A673 (cell line): Measurements from ENCODE around the gene PPM1F. TPM values are rescaled to one million over a fixed set of nuclear protein-coding genes. Genes with fewer than 3 reads are reported as not detected.

Experiments
- BruUV-seq: library from RNA; stranded (reverse); fragments of 400-500 nt; replicated peaks from 2 replicates; lab custom pipeline; 2021; lab: Mats Ljungman, UMichigan
- CTCF ChIA-PET: fragments of 300-600 bp; sonication (Branson Sonifier 250); formaldehyde crosslinking; loops from one replicate; lab custom pipeline; 2022; ENCODE audit warnings: antibody characterized with exemption; lab: Charles Lee
- POLR2A ChIA-PET: fragments of 300-600 bp; sonication (Branson Sonifier 250); formaldehyde crosslinking; loops from one replicate; lab custom pipeline; 2022; ENCODE audit warnings: antibody characterized with exemption; ENCODE audit not compliant: low non-redundant PET; lab: Charles Lee
- DNase-seq: peaks from one replicate; pipeline ENCODE4 v3.0.0-alpha.2; 2015; ENCODE audit warnings: low spot score
- H3K27ac ChIP-seq: fragments of 200-600 bp; sonication (generic); 2 replicates; pipeline ENCODE4 v1.5.1; 2016; ENCODE audit warnings: mixed run types, low read depth, mild to moderate bottlenecking, mixed read lengths, antibody characterized with exemption, low read length; ENCODE audit not compliant: poor library complexity, severe bottlenecking
- H3K27me3 ChIP-seq: fragments of 200-600 bp; sonication (generic); replicated peaks from 2 replicates; pipeline ENCODE4 v1.6.1; 2017; ENCODE audit warnings: mixed run types, low read depth, mild to moderate bottlenecking, mixed read lengths, antibody characterized with exemption, low read length; ENCODE audit not compliant: insufficient read depth, poor library complexity
- H3K36me3 ChIP-seq: fragments of 200-600 bp; sonication (generic); 2 replicates; pipeline ENCODE4 v1.6.1; 2016; ENCODE audit warnings: mixed run types, mild to moderate bottlenecking, mixed read lengths, antibody characterized with exemption, low read length; ENCODE audit not compliant: insufficient read depth, poor library complexity, severe bottlenecking
- H3K4me1 ChIP-seq: fragments of 200-600 bp; sonication (generic); 2 replicates; pipeline ENCODE4 v1.6.1; 2017; ENCODE audit warnings: mixed run types, mild to moderate bottlenecking, mixed read lengths, antibody characterized with exemption, low read length; ENCODE audit not compliant: insufficient read depth, poor library complexity, severe bottlenecking
- H3K4me3 ChIP-seq: fragments of 200-600 bp; sonication (generic); 2 replicates; pipeline ENCODE4 v1.5.1; 2016; ENCODE audit warnings: low read depth, mixed run types, mild to moderate bottlenecking, mixed read lengths, low read length; ENCODE audit not compliant: poor library complexity, severe bottlenecking
- H3K9me3 ChIP-seq: fragments of 200-600 bp; sonication (generic); 2 replicates; pipeline ENCODE4 v1.6.1; 2016; ENCODE audit warnings: mixed run types, low read depth, mild to moderate bottlenecking, mixed read lengths, antibody characterized with exemption, low read length; ENCODE audit not compliant: poor library complexity, severe bottlenecking
- EZH2 ChIP-seq: fragments of 200-600 bp; sonication (generic); IDR thresholded peaks from 2 replicates; pipeline ENCODE4 v1.6.1; 2017; ENCODE audit warnings: borderline replicate concordance, low read depth, mild to moderate bottlenecking, mixed read lengths, antibody characterized with exemption, low read length; ENCODE audit not compliant: poor library complexity, severe bottlenecking
- intact Hi-C: fragments of 100-400 bp; cut with micrococcal nuclease; formaldehyde crosslinking; loops from one replicate; pipeline ENCODE4 v1.10.0; 2022; ENCODE audit not compliant: unreplicated experiment
- total RNA-seq: library from RNA; stranded (reverse); gene quantifications from 2 replicates; pipeline ENCODE4 v1.2.3, GENCODE V29; 2021
- TF ChIP-seq, protein P1 (sequence below): fragments of 300-800, 200-600 bp; sonication (generic); conservative IDR thresholded peaks from 2 replicates; pipeline ENCODE4 v1.5.1; 2017; ENCODE audit warnings: low read depth, mild to moderate bottlenecking, antibody characterized with exemption, low read length, moderate library complexity, mixed read lengths

The PPM1F gene
- total RNA-seq, 1 experiment from 2014 or later, result 101 TPM

DNA sequence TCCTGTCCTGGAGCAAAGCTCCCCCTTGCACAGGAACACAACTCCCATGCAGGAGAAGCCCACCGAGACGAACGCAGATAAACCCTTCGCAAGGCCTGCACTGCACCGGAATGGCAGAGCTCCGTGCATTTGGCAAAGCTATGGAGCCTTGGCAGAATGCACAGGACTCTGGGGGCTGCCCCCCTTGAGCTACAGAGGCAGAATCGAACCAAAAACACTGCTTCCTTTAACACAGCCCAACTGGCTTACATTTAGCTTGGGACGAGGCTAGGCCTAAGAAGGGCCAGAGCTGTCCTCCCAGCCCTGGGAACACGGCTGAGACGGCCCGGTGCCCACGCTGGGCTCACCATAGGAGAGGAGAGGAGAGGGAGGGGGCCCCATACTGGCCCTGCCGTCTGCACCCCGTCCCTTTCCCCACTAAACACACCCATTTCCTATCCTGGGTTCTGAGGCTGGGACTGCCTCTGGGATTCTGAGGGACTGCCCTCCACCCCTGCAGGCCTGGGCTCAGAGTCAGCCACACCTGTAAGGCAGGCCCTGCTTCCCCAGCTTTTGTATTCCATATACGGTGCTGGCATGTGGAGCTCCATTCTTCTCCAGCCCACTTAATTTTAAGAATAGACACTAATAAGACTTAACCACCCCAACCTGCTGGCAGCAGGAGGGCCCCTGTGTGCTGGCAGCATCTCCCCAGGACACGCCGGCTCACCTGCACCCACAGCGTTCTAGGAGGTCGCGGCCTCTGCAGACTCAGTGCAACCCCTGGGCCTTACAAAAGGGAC lies 32.9 kb downstream of the PPM1F start:
- no peak overlapping the region for H3K27ac ChIP-seq
- H3K9me3 ChIP-seq, result no peaks in the 10 kb centered on the region
- no TSS peak for BruUV-seq
- H3K4me3 ChIP-seq, result no peak overlapping the region
- no peaks in the 10 kb centered on the region for H3K4me1 ChIP-seq
- TF ChIP-seq, protein P1, sequence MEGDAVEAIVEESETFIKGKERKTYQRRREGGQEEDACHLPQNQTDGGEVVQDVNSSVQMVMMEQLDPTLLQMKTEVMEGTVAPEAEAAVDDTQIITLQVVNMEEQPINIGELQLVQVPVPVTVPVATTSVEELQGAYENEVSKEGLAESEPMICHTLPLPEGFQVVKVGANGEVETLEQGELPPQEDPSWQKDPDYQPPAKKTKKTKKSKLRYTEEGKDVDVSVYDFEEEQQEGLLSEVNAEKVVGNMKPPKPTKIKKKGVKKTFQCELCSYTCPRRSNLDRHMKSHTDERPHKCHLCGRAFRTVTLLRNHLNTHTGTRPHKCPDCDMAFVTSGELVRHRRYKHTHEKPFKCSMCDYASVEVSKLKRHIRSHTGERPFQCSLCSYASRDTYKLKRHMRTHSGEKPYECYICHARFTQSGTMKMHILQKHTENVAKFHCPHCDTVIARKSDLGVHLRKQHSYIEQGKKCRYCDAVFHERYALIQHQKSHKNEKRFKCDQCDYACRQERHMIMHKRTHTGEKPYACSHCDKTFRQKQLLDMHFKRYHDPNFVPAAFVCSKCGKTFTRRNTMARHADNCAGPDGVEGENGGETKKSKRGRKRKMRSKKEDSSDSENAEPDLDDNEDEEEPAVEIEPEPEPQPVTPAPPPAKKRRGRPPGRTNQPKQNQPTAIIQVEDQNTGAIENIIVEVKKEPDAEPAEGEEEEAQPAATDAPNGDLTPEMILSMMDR, result no peak
- TF ChIP-seq EZH2, result no peak
- CTCF ChIA-PET, result no interaction called here
- H3K36me3 ChIP-seq, result no peaks in the 10 kb centered on the region
- DNase-seq, result no peak
- intact Hi-C loops, result no loop called here
- POLR2A ChIA-PET, result no interaction called here
- H3K27me3 ChIP-seq, result no peaks in the 10 kb centered on the region

DNA sequence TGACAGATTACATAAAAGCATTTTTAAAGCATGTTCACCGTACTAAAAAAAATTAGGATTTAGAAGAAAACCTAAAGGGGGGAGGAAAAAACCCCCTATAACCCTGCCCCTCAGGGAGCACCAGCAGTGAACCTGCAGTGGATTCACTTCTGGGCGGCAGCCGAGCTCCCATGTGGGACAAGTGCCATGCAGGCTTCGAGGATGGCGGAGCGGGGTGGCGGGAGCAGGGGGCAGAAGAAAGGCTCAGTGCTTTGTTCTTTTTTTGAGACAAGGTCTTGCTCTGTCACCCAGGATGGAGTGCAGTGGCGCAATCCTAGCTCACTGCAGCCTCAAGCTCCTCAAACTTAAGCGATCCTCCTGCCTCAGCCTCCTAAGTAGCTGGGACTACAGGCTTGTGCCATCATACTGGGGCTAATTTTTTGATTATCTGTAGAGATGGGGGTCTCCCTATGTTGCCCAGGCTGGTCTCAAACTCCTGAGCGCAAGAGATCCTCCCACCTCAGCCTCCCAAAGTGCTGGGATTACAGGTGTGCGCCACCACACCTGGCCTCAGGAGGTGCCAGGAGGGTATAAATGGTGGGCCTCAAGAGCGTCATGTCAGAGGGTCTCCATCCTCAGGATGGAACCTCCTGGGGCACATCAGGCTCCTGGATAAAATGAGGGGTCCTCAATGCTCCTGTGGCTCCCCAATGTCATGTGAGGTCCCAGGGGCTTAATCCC lies 34.0 kb downstream of the PPM1F start:
- Histone ChIP-seq H3K27me3 (no peaks in the 10 kb centered on the region), H3K4me3 (no peak overlapping the region), H3K4me1 (no peaks in the 10 kb centered on the region), H3K36me3 (no peaks in the 10 kb centered on the region), H3K9me3 (no peaks in the 10 kb centered on the region), H3K27ac (no peak overlapping the region)
- intact Hi-C loops, result no loop called here
- ChIA-PET CTCF (no interaction called here), POLR2A (no interaction called here)
- BruUV-seq, result no TSS peak
- no peak for DNase-seq
- TF ChIP-seq, protein P1, result no peak
- TF ChIP-seq EZH2, result no peak

DNA sequence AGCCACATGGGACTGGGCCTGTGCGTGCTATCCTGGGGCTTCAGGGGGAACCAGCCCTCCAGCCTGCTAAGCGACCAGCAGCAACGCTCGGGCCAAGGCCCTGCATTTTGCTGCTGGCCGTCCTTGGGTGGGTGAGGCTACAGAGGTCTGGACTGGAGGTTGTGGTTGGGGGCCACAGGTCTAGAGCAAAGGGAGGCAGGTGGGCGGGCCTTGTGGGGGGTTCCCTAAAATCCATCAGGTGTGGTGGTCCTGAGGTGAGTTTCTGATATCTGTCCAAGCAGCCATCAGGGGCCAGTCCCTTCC lies 34.7 kb downstream of the PPM1F start:
- intact Hi-C loops, result no loop called here
- TF ChIP-seq, protein P1, result no peak
- TF ChIP-seq EZH2, result no peak
- CTCF ChIA-PET, result no interaction called here
- Histone ChIP-seq H3K27ac (no peak overlapping the region), H3K4me3 (no peak overlapping the region), H3K27me3 (no peaks in the 10 kb centered on the region), H3K4me1 (no peaks in the 10 kb centered on the region), H3K9me3 (no peaks in the 10 kb centered on the region), H3K36me3 (no peaks in the 10 kb centered on the region)
- no TSS peak for BruUV-seq
- POLR2A ChIA-PET, result no interaction called here
- DNase-seq, result no peak
